GM23338 (cell line): Measurements from ENCODE around the gene BANK1. TPM values are rescaled to one million over a fixed set of nuclear protein-coding genes. Genes with fewer than 3 reads are reported as not detected.

Experiments
- ATAC-seq: fragments of 200-7000 bp; cut with Tn5 transposase; 3 replicates; pipeline ENCODE4 v1.9.1; 2020
- DNase-seq: peaks from one replicate; pipeline ENCODE4 v3.0.0-alpha.2; 2015; ENCODE audit warnings: low spot score
- H2AFZ ChIP-seq: fragments of 200-600 bp; sonication (generic); 2 replicates; pipeline ENCODE4 v1.8.0; 2016; ENCODE audit warnings: antibody characterized with exemption, mild to moderate bottlenecking, moderate library complexity
- H3F3A ChIP-seq: fragments of 200-600 bp; sonication (generic); replicated peaks from 2 replicates; pipeline ENCODE4 v1.8.0; 2017; ENCODE audit warnings: antibody characterized with exemption, mixed run types, low read depth
- H3K27ac ChIP-seq: fragments of 200-600 bp; sonication (generic); 2 replicates; pipeline ENCODE4 v1.6.1; 2016; ENCODE audit warnings: low read depth
- H3K27me3 ChIP-seq: fragments of 200-600 bp; sonication (generic); 2 replicates; pipeline ENCODE4 v1.8.0; 2016; ENCODE audit warnings: mild to moderate bottlenecking, mixed run types, moderate library complexity; ENCODE audit not compliant: insufficient read depth
- H3K36me3 ChIP-seq: fragments of 200-600 bp; sonication (generic); 2 replicates; pipeline ENCODE4 v1.8.0; 2016; ENCODE audit warnings: mild to moderate bottlenecking; ENCODE audit not compliant: insufficient read depth
- H3K4me1 ChIP-seq: fragments of 200-600 bp; sonication (generic); 2 replicates; pipeline ENCODE4 v1.8.0; 2016; ENCODE audit warnings: mild to moderate bottlenecking, moderate library complexity; ENCODE audit not compliant: insufficient read depth
- H3K4me2 ChIP-seq: fragments of 200-600 bp; sonication (generic); 2 replicates; pipeline ENCODE4 v1.7.1; 2017; ENCODE audit warnings: mixed run types
- H3K4me3 ChIP-seq: fragments of 200-600 bp; sonication (generic); 2 replicates; pipeline ENCODE4 v1.6.1; 2016; ENCODE audit warnings: mixed run types
- H3K79me2 ChIP-seq: fragments of 200-600 bp; sonication (generic); replicated peaks from 2 replicates; pipeline ENCODE4 v1.8.0; 2017; ENCODE audit warnings: mild to moderate bottlenecking; ENCODE audit not compliant: insufficient read depth
- H3K9me2 ChIP-seq: fragments of 200-600 bp; sonication (generic); 2 replicates; pipeline ENCODE4 v1.8.0; 2017; ENCODE audit not compliant: insufficient read depth
- H4K20me1 ChIP-seq: fragments of 200-600 bp; sonication (generic); replicated peaks from 2 replicates; pipeline ENCODE4 v1.8.0; 2017; ENCODE audit warnings: mild to moderate bottlenecking; ENCODE audit not compliant: insufficient read depth
- H3K27ac Mint-ChIP-seq: 2 replicates; pipeline ENCODE4 v1.8.0; 2020; ENCODE audit warnings: inconsistent platforms, mild to moderate bottlenecking, moderate library complexity, mixed read lengths
- H3K27me3 Mint-ChIP-seq: 3 replicates; pipeline ENCODE4 v1.8.0; 2022; ENCODE audit warnings: low read depth, mild to moderate bottlenecking, moderate library complexity, mixed read lengths, inconsistent platforms; ENCODE audit not compliant: insufficient read depth, poor library complexity
- H3K36me3 Mint-ChIP-seq: 3 replicates; pipeline ENCODE4 v1.8.0; 2021; ENCODE audit warnings: low read depth, mild to moderate bottlenecking, inconsistent platforms, moderate library complexity, mixed read lengths
- H3K4me1 Mint-ChIP-seq: 3 replicates; pipeline ENCODE4 v1.8.0; 2020; ENCODE audit warnings: mild to moderate bottlenecking, inconsistent platforms, mixed read lengths
- H3K4me3 Mint-ChIP-seq: 3 replicates; pipeline ENCODE4 v1.8.0; 2021; ENCODE audit warnings: moderate library complexity, mild to moderate bottlenecking, inconsistent platforms, mixed read lengths
- H3K9me3 Mint-ChIP-seq: 3 replicates; pipeline ENCODE4 v1.8.0; 2020; ENCODE audit warnings: moderate library complexity, mild to moderate bottlenecking, inconsistent platforms, mixed read lengths
- CREB1 ChIP-seq: fragments of 250-450 bp; sonication (Bioruptor Pico); IDR thresholded peaks from 2 replicates; pipeline ENCODE4 v1.5.0; 2020; ENCODE audit warnings: low read depth, mild to moderate bottlenecking, moderate library complexity
- ETS1 ChIP-seq: IDR thresholded peaks from 2 replicates; pipeline ENCODE4 v1.6.1; 2016; ENCODE audit warnings: antibody characterized with exemption
- JUNB ChIP-seq: IDR thresholded peaks from one replicate; pipeline ENCODE4 v1.6.1; 2016; ENCODE audit warnings: antibody characterized with exemption; ENCODE audit not compliant: unreplicated experiment
- NANOG ChIP-seq: IDR thresholded peaks from 2 replicates; pipeline ENCODE4 v1.6.1; 2016; ENCODE audit warnings: antibody characterized with exemption, borderline replicate concordance
- POLR2AphosphoS5 ChIP-seq: IDR thresholded peaks from 2 replicates; pipeline ENCODE4 v1.6.1; 2016; ENCODE audit warnings: antibody characterized with exemption, low read depth
- STAT1 ChIP-seq: IDR thresholded peaks from one replicate; pipeline ENCODE4 v1.6.1; 2016; ENCODE audit warnings: antibody characterized with exemption; ENCODE audit not compliant: unreplicated experiment
- ZNF114 ChIP-seq: fragments of 250-450 bp; sonication (Bioruptor Pico); IDR thresholded peaks from 2 replicates; pipeline ENCODE4 v1.5.0; 2020; ENCODE audit warnings: mild to moderate bottlenecking, moderate library complexity
- ZNF331 ChIP-seq: fragments of 250-450 bp; sonication (Bioruptor Pico); IDR thresholded peaks from 2 replicates; pipeline ENCODE4 v1.5.0; 2020; ENCODE audit warnings: low read depth, mild to moderate bottlenecking, moderate library complexity
- ZNF462 ChIP-seq: fragments of 250-450 bp; sonication (Bioruptor Pico); IDR thresholded peaks from 2 replicates; pipeline ENCODE4 v1.5.0; 2020; ENCODE audit warnings: mild to moderate bottlenecking, moderate library complexity
- polyA plus RNA-seq: library from polyadenylated mRNA; unstranded; fragments of >200 nt; fragmentation: Nextera tagmentation; extraction: Ambion mirVana; gene quantifications from 2 replicates; pipeline ENCODE4 v1.2.1, GENCODE V29; 2016
- total RNA-seq: library from RNA; depleted of rRNA; stranded (reverse); fragments of >200 nt; shearing (Covaris generic); gene quantifications from 2 replicates; pipeline ENCODE4 v1.2.3, GENCODE V29; 2014

BANK1 gene
- total and polyA plus RNA-seq, 2 experiments from 2014 or later, result 0.86 to 0.87 TPM

GRCh38 chr4:102105983-102106382 lies 315.5 kb downstream of the BANK1 start:
- no peaks in the 10 kb centered on the region for H3K4me1 Mint-ChIP-seq
- Histone ChIP-seq H3K4me3 (no peak overlapping the region), H2AFZ (no peak overlapping the region), H3K79me2 (no peaks in the 10 kb centered on the region), H3K4me2 (no peak overlapping the region), H3K27me3 (no peaks in the 10 kb centered on the region), H3K4me1 (no peaks in the 10 kb centered on the region), H3K9me2 (peaks cover 3% of the 10 kb centered on the region; the same call in 1 of the 2 replicates), H4K20me1 (no peaks in the 10 kb centered on the region), H3F3A (no peaks in the 10 kb centered on the region), H3K27ac (no peak overlapping the region), H3K36me3 (no peaks in the 10 kb centered on the region; the same call in 1 of the 2 replicates)
- H3K36me3 Mint-ChIP-seq, result peaks cover 18% of the 10 kb centered on the region; the same call in 2 of the 3 replicates
- no peak for TF ChIP-seq ZNF114 (CRISPR knock-in tag)
- no peak for ATAC-seq
- peaks cover 28% of the 10 kb centered on the region for H3K9me3 Mint-ChIP-seq
- no peak overlapping the region for H3K4me3 Mint-ChIP-seq
- no peak overlapping the region for H3K27ac Mint-ChIP-seq
- no peak for DNase-seq
- H3K27me3 Mint-ChIP-seq, result no peaks in the 10 kb centered on the region

GRCh38 chr4:102114118-102114630 lies 323.6 kb downstream of the BANK1 start:
- H3K4me2 ChIP-seq, result no peak overlapping the region
- H3F3A ChIP-seq, result no peaks in the 10 kb centered on the region
- Mint-ChIP-seq H3K27ac (no peak overlapping the region), H3K36me3 (no peaks in the 10 kb centered on the region), H3K4me1 (no peaks in the 10 kb centered on the region), H3K4me3 (no peak overlapping the region), H3K9me3 (no peaks in the 10 kb centered on the region), H3K27me3 (no peaks in the 10 kb centered on the region)
- H3K9me2 ChIP-seq, result no peaks in the 10 kb centered on the region
- no peaks in the 10 kb centered on the region for H3K4me1 ChIP-seq
- H3K36me3 ChIP-seq, result no peaks in the 10 kb centered on the region
- H3K27ac ChIP-seq, result no peak overlapping the region
- H4K20me1 ChIP-seq, result no peaks in the 10 kb centered on the region
- DNase-seq (no peak), ATAC-seq (no peak)
- no peaks in the 10 kb centered on the region for H3K27me3 ChIP-seq
- no peaks in the 10 kb centered on the region for H3K79me2 ChIP-seq
- no peak for TF ChIP-seq ZNF331 (CRISPR knock-in tag)
- H2AFZ ChIP-seq, result no peak overlapping the region
- H3K4me3 ChIP-seq, result no peak overlapping the region

- peaks cover 3% of the 10 kb centered on the region; the same call in 1 of the 2 replicates for H3K36me3 ChIP-seq
- no peak for ATAC-seq
- no peak overlapping the region for H3K4me2 ChIP-seq
- H3K27ac ChIP-seq, result no peak overlapping the region
- H3K9me2 ChIP-seq, result no peaks in the 10 kb centered on the region
- no peaks in the 10 kb centered on the region for H3K4me1 ChIP-seq
- H3K9me3 Mint-ChIP-seq, result peaks cover 6% of the 10 kb centered on the region
- H3K4me1 Mint-ChIP-seq, result no peaks in the 10 kb centered on the region
- H3K4me3 Mint-ChIP-seq, result no peak overlapping the region
- H3K27me3 Mint-ChIP-seq, result no peaks in the 10 kb centered on the region
- no peak overlapping the region for H3K4me3 ChIP-seq
- no peaks in the 10 kb centered on the region for H3K79me2 ChIP-seq
- no peak overlapping the region for H2AFZ ChIP-seq
- H3K27ac Mint-ChIP-seq, result no peak overlapping the region
- H3F3A ChIP-seq, result no peaks in the 10 kb centered on the region
- H3K27me3 ChIP-seq, result no peaks in the 10 kb centered on the region
- peaks cover 5% of the 10 kb centered on the region for H3K36me3 Mint-ChIP-seq
- no peaks in the 10 kb centered on the region for H4K20me1 ChIP-seq
- no peak for DNase-seq
- TF ChIP-seq ZNF462 (CRISPR knock-in tag) (no peak), JUNB (no peak), STAT1 (no peak), ZNF114 (CRISPR knock-in tag) (no peak), ETS1 (no peak), CREB1 (no peak), POLR2AphosphoS5 (no peak), NANOG (no peak), ZNF331 (CRISPR knock-in tag) (no peak)
Measured at GRCh38 chr4:102116121-102116520, 325.6 kb downstream of the BANK1 start.
